C4-2B (cell line): ENCODE results near the gene STARD13.

Experiments
- ZFX ChIP-seq: fragments of 450-650 bp; IDR thresholded peaks from 2 replicates; pipeline ENCODE4 v1.6.1; 2017
- TF ChIP-seq, protein P1 (sequence below): fragments of 450-650 bp; conservative IDR thresholded peaks from 2 replicates; pipeline ENCODE4 v1.5.1; 2017; ENCODE audit warnings: mild to moderate bottlenecking

DNA sequence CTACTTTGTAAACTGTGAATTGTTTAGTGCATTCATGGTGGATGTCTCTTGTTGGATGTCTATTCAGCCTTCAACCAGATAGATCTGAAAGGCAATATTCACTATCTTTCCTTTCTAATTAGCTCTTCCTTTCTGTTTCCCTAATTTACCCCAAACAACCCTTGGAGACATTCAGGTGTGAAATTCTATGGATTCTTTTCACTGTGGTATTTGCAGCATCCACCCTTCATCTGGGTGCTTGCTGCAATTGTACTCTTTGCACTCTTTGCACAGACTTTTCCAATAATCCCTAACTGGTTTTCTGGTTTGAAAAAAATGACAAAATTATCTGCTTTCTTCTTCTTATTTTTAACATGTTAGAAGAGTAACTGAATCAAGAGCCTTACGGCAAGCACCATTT, 212.8 kb downstream of the STARD13 start:
- TF ChIP-seq, protein P1, sequence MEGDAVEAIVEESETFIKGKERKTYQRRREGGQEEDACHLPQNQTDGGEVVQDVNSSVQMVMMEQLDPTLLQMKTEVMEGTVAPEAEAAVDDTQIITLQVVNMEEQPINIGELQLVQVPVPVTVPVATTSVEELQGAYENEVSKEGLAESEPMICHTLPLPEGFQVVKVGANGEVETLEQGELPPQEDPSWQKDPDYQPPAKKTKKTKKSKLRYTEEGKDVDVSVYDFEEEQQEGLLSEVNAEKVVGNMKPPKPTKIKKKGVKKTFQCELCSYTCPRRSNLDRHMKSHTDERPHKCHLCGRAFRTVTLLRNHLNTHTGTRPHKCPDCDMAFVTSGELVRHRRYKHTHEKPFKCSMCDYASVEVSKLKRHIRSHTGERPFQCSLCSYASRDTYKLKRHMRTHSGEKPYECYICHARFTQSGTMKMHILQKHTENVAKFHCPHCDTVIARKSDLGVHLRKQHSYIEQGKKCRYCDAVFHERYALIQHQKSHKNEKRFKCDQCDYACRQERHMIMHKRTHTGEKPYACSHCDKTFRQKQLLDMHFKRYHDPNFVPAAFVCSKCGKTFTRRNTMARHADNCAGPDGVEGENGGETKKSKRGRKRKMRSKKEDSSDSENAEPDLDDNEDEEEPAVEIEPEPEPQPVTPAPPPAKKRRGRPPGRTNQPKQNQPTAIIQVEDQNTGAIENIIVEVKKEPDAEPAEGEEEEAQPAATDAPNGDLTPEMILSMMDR: no peak
- TF ChIP-seq ZFX: no peak
